ENCODE results near the gene CHST15. TPM values are rescaled to one million over a fixed set of nuclear protein-coding genes. Genes with fewer than 3 reads are reported as not detected.

The CHST15 gene
- total and polyA plus RNA-seq, 2 of the 13 experiments (the other 11 are each of a cell fraction or from before 2014, with no cell fraction given), result 1.4 to 94.7 TPM

DNA sequence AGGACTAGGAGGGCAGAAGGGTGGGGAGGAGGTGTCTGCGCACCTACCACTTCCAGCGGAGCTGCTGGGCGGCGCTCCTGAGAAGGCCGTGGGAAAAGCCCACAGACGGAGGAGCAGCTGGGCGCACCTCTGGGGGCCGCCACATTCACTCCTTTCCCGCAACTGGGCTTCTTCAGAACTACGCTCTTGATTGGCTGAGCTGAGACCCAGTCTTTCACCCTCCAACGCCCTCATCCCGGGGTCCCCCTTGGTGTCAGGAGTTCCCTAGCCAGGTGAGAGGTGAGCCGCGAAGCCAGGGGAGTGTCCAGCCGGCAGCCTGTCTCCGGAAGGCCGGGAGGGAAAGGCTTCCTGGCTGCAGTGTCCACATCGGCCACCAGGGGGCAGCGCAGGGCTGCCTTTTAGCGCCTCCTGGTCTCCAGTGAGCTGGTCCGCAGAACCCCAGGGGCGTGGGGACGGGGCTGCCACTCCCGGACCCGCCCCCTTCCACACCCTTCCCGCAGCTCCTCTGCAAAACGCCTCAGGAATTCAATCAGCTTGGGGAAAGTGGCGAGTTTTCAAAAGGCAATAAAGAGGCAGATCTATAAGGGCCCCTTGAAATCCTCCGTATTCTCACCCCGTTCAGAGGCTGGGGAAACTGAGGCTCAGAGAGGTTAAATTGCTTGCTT, 98.8 kb downstream of the CHST15 start (continued):
- TF ChIP-seq, protein P1, sequence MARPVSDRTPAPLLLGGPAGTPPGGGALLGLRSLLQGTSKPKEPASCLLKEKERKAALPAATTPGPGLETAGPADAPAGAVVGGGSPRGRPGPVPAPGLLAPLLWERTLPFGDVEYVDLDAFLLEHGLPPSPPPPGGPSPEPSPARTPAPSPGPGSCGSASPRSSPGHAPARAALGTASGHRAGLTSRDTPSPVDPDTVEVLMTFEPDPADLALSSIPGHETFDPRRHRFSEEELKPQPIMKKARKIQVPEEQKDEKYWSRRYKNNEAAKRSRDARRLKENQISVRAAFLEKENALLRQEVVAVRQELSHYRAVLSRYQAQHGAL (CRISPR knock-in tag; IDR thresholded peaks at IDR 0.05; ENCODE audit: not compliant biosample characterization), result peak; percentile 32
- no peak for TF ChIP-seq RELA (CRISPR knock-in tag; IDR thresholded peaks at IDR 0.05)
- TF ChIP-seq, protein P2, sequence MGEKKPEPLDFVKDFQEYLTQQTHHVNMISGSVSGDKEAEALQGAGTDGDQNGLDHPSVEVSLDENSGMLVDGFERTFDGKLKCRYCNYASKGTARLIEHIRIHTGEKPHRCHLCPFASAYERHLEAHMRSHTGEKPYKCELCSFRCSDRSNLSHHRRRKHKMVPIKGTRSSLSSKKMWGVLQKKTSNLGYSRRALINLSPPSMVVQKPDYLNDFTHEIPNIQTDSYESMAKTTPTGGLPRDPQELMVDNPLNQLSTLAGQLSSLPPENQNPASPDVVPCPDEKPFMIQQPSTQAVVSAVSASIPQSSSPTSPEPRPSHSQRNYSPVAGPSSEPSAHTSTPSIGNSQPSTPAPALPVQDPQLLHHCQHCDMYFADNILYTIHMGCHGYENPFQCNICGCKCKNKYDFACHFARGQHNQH (CRISPR knock-in tag; IDR thresholded peaks at IDR 0.05), result peak; percentile 41; the same call in 1 of the 2 replicates
- no peak for TF ChIP-seq HCFC1 (IDR thresholded peaks at IDR 0.05; ENCODE audit: low read depth, low read length)
- TF ChIP-seq RNF2 (conservative IDR thresholded peaks at IDR 0.05; ENCODE audit: low read depth), result 0 out of 2 replicates have a peak, but pooled peaks have one; percentile 42
- no peak for TF ChIP-seq ZNF253 (CRISPR knock-in tag; IDR thresholded peaks at IDR 0.05; ENCODE audit: borderline replicate concordance)
- TF ChIP-seq KDM3A (CRISPR knock-in tag; IDR thresholded peaks at IDR 0.05; ENCODE audit: low read depth), result no peak
- TF ChIP-seq, protein P3, sequence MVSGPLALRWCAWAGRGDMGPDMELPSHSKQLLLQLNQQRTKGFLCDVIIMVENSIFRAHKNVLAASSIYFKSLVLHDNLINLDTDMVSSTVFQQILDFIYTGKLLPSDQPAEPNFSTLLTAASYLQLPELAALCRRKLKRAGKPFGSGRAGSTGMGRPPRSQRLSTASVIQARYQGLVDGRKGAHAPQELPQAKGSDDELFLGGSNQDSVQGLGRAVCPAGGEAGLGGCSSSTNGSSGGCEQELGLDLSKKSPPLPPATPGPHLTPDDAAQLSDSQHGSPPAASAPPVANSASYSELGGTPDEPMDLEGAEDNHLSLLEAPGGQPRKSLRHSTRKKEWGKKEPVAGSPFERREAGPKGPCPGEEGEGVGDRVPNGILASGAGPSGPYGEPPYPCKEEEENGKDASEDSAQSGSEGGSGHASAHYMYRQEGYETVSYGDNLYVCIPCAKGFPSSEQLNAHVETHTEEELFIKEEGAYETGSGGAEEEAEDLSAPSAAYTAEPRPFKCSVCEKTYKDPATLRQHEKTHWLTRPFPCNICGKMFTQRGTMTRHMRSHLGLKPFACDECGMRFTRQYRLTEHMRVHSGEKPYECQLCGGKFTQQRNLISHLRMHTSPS (CRISPR knock-in tag; IDR thresholded peaks at IDR 0.05; ENCODE audit: low read depth), result no peak
- TF ChIP-seq, protein P4, sequence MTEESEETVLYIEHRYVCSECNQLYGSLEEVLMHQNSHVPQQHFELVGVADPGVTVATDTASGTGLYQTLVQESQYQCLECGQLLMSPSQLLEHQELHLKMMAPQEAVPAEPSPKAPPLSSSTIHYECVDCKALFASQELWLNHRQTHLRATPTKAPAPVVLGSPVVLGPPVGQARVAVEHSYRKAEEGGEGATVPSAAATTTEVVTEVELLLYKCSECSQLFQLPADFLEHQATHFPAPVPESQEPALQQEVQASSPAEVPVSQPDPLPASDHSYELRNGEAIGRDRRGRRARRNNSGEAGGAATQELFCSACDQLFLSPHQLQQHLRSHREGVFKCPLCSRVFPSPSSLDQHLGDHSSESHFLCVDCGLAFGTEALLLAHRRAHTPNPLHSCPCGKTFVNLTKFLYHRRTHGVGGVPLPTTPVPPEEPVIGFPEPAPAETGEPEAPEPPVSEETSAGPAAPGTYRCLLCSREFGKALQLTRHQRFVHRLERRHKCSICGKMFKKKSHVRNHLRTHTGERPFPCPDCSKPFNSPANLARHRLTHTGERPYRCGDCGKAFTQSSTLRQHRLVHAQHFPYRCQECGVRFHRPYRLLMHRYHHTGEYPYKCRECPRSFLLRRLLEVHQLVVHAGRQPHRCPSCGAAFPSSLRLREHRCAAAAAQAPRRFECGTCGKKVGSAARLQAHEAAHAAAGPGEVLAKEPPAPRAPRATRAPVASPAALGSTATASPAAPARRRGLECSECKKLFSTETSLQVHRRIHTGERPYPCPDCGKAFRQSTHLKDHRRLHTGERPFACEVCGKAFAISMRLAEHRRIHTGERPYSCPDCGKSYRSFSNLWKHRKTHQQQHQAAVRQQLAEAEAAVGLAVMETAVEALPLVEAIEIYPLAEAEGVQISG (CRISPR knock-in tag; IDR thresholded peaks at IDR 0.05), result peak; percentile 44
- no peak for TF ChIP-seq ZNF282 (IDR thresholded peaks at IDR 0.05; ENCODE audit: partially characterized antibody)
- TF ChIP-seq ZNF552 (CRISPR knock-in tag; IDR thresholded peaks at IDR 0.05; ENCODE audit: borderline replicate concordance), result no peak
- no peak for TF ChIP-seq SNAI1 (CRISPR knock-in tag; IDR thresholded peaks at IDR 0.05; ENCODE audit: borderline replicate concordance)
- TF ChIP-seq, protein P5, sequence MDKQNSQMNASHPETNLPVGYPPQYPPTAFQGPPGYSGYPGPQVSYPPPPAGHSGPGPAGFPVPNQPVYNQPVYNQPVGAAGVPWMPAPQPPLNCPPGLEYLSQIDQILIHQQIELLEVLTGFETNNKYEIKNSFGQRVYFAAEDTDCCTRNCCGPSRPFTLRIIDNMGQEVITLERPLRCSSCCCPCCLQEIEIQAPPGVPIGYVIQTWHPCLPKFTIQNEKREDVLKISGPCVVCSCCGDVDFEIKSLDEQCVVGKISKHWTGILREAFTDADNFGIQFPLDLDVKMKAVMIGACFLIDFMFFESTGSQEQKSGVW (CRISPR knock-in tag; IDR thresholded peaks at IDR 0.05; ENCODE audit: borderline replicate concordance), result no peak
- TF ChIP-seq ZNF724P (CRISPR knock-in tag; IDR thresholded peaks at IDR 0.05; ENCODE audit: borderline replicate concordance), result 0 out of 2 replicates have a peak, but pooled peaks have one; percentile 44
- TF ChIP-seq, protein P6, sequence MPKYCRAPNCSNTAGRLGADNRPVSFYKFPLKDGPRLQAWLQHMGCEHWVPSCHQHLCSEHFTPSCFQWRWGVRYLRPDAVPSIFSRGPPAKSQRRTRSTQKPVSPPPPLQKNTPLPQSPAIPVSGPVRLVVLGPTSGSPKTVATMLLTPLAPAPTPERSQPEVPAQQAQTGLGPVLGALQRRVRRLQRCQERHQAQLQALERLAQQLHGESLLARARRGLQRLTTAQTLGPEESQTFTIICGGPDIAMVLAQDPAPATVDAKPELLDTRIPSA (CRISPR knock-in tag; IDR thresholded peaks at IDR 0.05; ENCODE audit: borderline replicate concordance), result no peak
- no peak for TF ChIP-seq NR2F6 (IDR thresholded peaks at IDR 0.05)
- 0 out of 2 replicates have a peak, but pooled peaks have one; percentile 22 for TF ChIP-seq NR2F6 (CRISPR knock-in tag; IDR thresholded peaks at IDR 0.05)
- peak; percentile 20; the same call in 1 of the 2 replicates for TF ChIP-seq ZMAT3 (CRISPR knock-in tag; conservative IDR thresholded peaks at IDR 0.05)
- no peak for TF ChIP-seq ZNF678 (CRISPR knock-in tag; IDR thresholded peaks at IDR 0.05)
- TF ChIP-seq ZNF557 (CRISPR knock-in tag; IDR thresholded peaks at IDR 0.05), result 0 out of 2 replicates have a peak, but pooled peaks have one; percentile 55
- no peak for TF ChIP-seq CHCHD3 (CRISPR knock-in tag; IDR thresholded peaks at IDR 0.05)
- TF ChIP-seq RAD21 (CRISPR knock-in tag; IDR thresholded peaks at IDR 0.05), result peak; percentile 97
- no peak for TF ChIP-seq PHF8 (CRISPR knock-in tag; IDR thresholded peaks at IDR 0.05)

All from HepG2 (cell line).